A673 (cell line): Measurements from ENCODE around the gene TMEM272. TPM values are rescaled to one million over a fixed set of nuclear protein-coding genes. Genes with fewer than 3 reads are reported as not detected.

ENCODE experiments used
- BruUV-seq: library from RNA; stranded (reverse); fragments of 400-500 nt; replicated peaks from 2 replicates; lab custom pipeline; 2021; lab: Mats Ljungman, UMichigan
- CTCF ChIA-PET: fragments of 300-600 bp; sonication (Branson Sonifier 250); formaldehyde crosslinking; loops from one replicate; lab custom pipeline; 2022; ENCODE audit warnings: antibody characterized with exemption; lab: Charles Lee
- POLR2A ChIA-PET: fragments of 300-600 bp; sonication (Branson Sonifier 250); formaldehyde crosslinking; loops from one replicate; lab custom pipeline; 2022; ENCODE audit warnings: antibody characterized with exemption; ENCODE audit not compliant: low non-redundant PET; lab: Charles Lee
- DNase-seq: peaks from one replicate; pipeline ENCODE4 v3.0.0-alpha.2; 2015; ENCODE audit warnings: low spot score
- H3K27ac ChIP-seq: fragments of 200-600 bp; sonication (generic); 2 replicates; pipeline ENCODE4 v1.5.1; 2016; ENCODE audit warnings: mixed run types, low read depth, mild to moderate bottlenecking, mixed read lengths, antibody characterized with exemption, low read length; ENCODE audit not compliant: poor library complexity, severe bottlenecking
- H3K27me3 ChIP-seq: fragments of 200-600 bp; sonication (generic); replicated peaks from 2 replicates; pipeline ENCODE4 v1.6.1; 2017; ENCODE audit warnings: mixed run types, low read depth, mild to moderate bottlenecking, mixed read lengths, antibody characterized with exemption, low read length; ENCODE audit not compliant: insufficient read depth, poor library complexity
- H3K36me3 ChIP-seq: fragments of 200-600 bp; sonication (generic); 2 replicates; pipeline ENCODE4 v1.6.1; 2016; ENCODE audit warnings: mixed run types, mild to moderate bottlenecking, mixed read lengths, antibody characterized with exemption, low read length; ENCODE audit not compliant: insufficient read depth, poor library complexity, severe bottlenecking
- H3K4me1 ChIP-seq: fragments of 200-600 bp; sonication (generic); 2 replicates; pipeline ENCODE4 v1.6.1; 2017; ENCODE audit warnings: mixed run types, mild to moderate bottlenecking, mixed read lengths, antibody characterized with exemption, low read length; ENCODE audit not compliant: insufficient read depth, poor library complexity, severe bottlenecking
- H3K4me3 ChIP-seq: fragments of 200-600 bp; sonication (generic); 2 replicates; pipeline ENCODE4 v1.5.1; 2016; ENCODE audit warnings: low read depth, mixed run types, mild to moderate bottlenecking, mixed read lengths, low read length; ENCODE audit not compliant: poor library complexity, severe bottlenecking
- H3K9me3 ChIP-seq: fragments of 200-600 bp; sonication (generic); 2 replicates; pipeline ENCODE4 v1.6.1; 2016; ENCODE audit warnings: mixed run types, low read depth, mild to moderate bottlenecking, mixed read lengths, antibody characterized with exemption, low read length; ENCODE audit not compliant: poor library complexity, severe bottlenecking
- EZH2 ChIP-seq: fragments of 200-600 bp; sonication (generic); IDR thresholded peaks from 2 replicates; pipeline ENCODE4 v1.6.1; 2017; ENCODE audit warnings: borderline replicate concordance, low read depth, mild to moderate bottlenecking, mixed read lengths, antibody characterized with exemption, low read length; ENCODE audit not compliant: poor library complexity, severe bottlenecking
- intact Hi-C: fragments of 100-400 bp; cut with micrococcal nuclease; formaldehyde crosslinking; loops from one replicate; pipeline ENCODE4 v1.10.0; 2022; ENCODE audit not compliant: unreplicated experiment
- total RNA-seq: library from RNA; stranded (reverse); gene quantifications from 2 replicates; pipeline ENCODE4 v1.2.3, GENCODE V29; 2021
- TF ChIP-seq, protein P1 (sequence below): fragments of 300-800, 200-600 bp; sonication (generic); conservative IDR thresholded peaks from 2 replicates; pipeline ENCODE4 v1.5.1; 2017; ENCODE audit warnings: low read depth, mild to moderate bottlenecking, antibody characterized with exemption, low read length, moderate library complexity, mixed read lengths

Gene TMEM272
- total RNA-seq, 1 experiment from 2014 or later = not detected

DNA sequence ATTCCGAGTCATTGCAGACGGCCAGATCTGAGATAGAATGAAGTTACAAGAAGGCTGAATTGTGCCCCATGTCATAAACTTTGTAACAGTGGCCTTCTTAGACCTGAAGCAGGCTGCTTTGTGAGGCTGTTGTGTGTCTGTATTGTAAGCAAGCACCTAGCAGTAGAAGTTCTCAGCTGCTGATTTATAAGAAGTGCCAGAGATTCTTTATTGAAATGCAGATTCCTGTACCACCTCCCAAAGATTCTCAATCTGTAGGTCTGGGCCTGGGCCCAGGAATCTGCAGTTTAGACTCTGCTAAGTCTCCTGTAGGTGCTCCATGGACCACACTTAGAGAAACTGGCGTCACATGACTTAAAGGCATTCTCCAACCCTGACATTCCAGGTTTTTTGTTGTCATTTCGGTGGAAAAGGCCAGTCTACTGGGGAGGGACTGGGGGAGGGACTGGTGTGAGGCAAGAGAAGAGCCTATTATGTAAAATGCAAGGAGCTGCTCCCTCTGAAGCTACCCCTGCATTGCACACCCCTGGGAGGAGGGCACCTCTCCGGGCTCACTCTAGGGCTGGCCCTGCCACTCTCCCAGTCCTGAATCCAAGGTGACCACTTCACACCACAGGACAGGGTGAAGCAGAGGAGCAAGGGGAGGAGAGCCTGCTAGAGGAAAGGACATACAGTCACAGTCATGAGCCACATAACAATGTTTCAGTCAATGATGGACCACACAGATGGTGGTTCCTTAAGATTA lies 769 bp upstream of the TMEM272 start:
- Histone ChIP-seq H3K9me3 (no peaks in the 10 kb centered on the region), H3K4me3 (no peak overlapping the region), H3K27ac (no peak overlapping the region), H3K4me1 (peaks cover 8% of the 10 kb centered on the region), H3K27me3 (no peaks in the 10 kb centered on the region), H3K36me3 (no peaks in the 10 kb centered on the region)
- intact Hi-C loops = no loop called here
- no peak for DNase-seq
- ChIA-PET CTCF (no interaction called here), POLR2A (no interaction called here)
- BruUV-seq = no TSS peak
- TF ChIP-seq EZH2 = no peak
- TF ChIP-seq, protein P1, sequence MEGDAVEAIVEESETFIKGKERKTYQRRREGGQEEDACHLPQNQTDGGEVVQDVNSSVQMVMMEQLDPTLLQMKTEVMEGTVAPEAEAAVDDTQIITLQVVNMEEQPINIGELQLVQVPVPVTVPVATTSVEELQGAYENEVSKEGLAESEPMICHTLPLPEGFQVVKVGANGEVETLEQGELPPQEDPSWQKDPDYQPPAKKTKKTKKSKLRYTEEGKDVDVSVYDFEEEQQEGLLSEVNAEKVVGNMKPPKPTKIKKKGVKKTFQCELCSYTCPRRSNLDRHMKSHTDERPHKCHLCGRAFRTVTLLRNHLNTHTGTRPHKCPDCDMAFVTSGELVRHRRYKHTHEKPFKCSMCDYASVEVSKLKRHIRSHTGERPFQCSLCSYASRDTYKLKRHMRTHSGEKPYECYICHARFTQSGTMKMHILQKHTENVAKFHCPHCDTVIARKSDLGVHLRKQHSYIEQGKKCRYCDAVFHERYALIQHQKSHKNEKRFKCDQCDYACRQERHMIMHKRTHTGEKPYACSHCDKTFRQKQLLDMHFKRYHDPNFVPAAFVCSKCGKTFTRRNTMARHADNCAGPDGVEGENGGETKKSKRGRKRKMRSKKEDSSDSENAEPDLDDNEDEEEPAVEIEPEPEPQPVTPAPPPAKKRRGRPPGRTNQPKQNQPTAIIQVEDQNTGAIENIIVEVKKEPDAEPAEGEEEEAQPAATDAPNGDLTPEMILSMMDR = no peak

DNA sequence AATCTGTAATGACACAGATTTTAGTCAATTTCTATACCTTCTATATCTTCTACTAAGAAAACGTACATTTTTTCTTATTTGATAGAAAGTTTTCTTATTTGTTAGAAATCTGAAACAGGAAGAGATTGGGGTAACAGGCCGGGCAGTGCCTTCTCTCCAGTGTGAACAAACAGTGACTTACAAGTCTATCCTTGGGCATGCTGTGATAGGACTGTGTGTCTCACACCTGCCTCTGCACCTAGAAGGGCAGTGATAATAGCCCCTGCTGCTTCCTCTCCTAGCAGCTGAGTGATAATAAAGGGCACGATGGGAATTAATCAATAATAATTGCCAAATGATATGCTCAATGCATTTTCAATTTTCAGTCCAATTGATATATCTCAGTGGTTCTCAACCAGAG lies 1.4 kb downstream of the TMEM272 start:
- no TSS peak for BruUV-seq
- H3K36me3 ChIP-seq = no peaks in the 10 kb centered on the region
- no peak overlapping the region for H3K4me3 ChIP-seq
- DNase-seq = no peak
- no peak overlapping the region for H3K27ac ChIP-seq
- no peaks in the 10 kb centered on the region for H3K27me3 ChIP-seq
- CTCF ChIA-PET = no interaction called here
- TF ChIP-seq, protein P1 = no peak
- no peak for TF ChIP-seq EZH2
- intact Hi-C loops = no loop called here
- H3K9me3 ChIP-seq = no peaks in the 10 kb centered on the region
- POLR2A ChIA-PET = no interaction called here
- peaks cover 8% of the 10 kb centered on the region for H3K4me1 ChIP-seq

DNA sequence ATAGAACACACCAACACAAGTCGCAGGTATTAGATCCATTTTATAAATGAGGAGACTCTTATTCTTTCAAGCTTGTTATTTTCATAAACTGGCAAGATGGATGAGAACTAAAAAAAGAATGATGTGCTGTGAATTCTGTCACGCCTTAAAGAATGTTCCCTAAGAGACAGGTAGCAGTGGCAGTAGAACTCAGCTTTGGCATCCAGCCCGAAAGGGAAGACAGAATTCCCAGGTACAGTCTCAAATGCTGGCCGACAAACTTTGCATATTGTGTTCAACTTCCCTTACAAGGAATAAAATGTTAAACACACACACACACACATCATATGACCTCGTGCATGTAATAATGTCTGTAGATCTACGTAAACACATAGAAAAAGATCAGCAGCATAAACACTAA lies 3.2 kb downstream of the TMEM272 start:
- Histone ChIP-seq H3K9me3 (no peaks in the 10 kb centered on the region), H3K27me3 (no peaks in the 10 kb centered on the region), H3K27ac (no peak overlapping the region), H3K36me3 (no peaks in the 10 kb centered on the region), H3K4me1 (peaks cover 8% of the 10 kb centered on the region), H3K4me3 (no peak overlapping the region)
- ChIA-PET POLR2A (no interaction called here), CTCF (no interaction called here)
- no peak for DNase-seq
- intact Hi-C loops = no loop called here
- TF ChIP-seq EZH2 = no peak
- TF ChIP-seq, protein P1 = no peak
- no TSS peak for BruUV-seq
